Gastroesophageal sphincter (tissue), 3 donors: ENCODE measurements around the gene ZFX.

Experiments used
- EP300 ChIP-seq: sonication (generic); formaldehyde crosslinking; IDR thresholded peaks from one replicate; pipeline ENCODE4 v1.6.1; 2017; ENCODE audit warnings: antibody characterized with exemption, mild to moderate bottlenecking
- POLR2A ChIP-seq, 2 donors: fragments of 450-650 bp; IDR thresholded peaks; one replicate each; pipeline ENCODE4 v1.6.1; 2017; ENCODE audit warnings: antibody characterized with exemption in 2 of 2, mild to moderate bottlenecking in 2 of 2, moderate library complexity in 1 of 2
- POLR2AphosphoS5 ChIP-seq: sonication (generic); formaldehyde crosslinking; IDR thresholded peaks from one replicate; pipeline ENCODE4 v1.6.1; 2017; ENCODE audit warnings: antibody characterized with exemption
- TF ChIP-seq, protein P1 (sequence below), 4 experiments: fragments of 200-600 bp in 2 of 4; fragments of 450-650 bp in 2 of 4; sonication (generic) in 1 of 4; IDR thresholded peaks; one replicate each; pipeline ENCODE4 v1.5.1; 2017 to 2019; ENCODE audit warnings: antibody characterized with exemption in 4 of 4, mild to moderate bottlenecking in 2 of 4, moderate library complexity in 2 of 4

DNA sequence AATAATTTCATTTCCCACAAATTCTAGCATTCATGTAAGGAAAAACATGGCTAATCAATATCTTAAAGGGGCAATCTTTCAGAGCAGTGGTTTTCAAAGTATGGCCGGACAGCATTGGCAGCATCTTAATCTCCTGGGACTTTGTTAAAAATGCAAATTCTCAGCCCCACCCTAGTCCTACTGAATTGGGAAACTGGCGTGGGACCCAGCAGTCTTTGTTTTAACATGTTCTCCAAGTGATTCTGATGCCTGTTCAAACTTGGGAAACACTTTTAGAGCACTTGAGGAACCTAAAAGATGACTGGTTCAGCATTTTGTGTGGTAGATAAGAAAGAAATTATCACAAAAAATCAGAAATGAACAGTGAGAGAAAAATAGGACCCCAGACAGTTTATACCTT is 65.7 kb downstream of the ZFX start:
- TF ChIP-seq, protein P1, sequence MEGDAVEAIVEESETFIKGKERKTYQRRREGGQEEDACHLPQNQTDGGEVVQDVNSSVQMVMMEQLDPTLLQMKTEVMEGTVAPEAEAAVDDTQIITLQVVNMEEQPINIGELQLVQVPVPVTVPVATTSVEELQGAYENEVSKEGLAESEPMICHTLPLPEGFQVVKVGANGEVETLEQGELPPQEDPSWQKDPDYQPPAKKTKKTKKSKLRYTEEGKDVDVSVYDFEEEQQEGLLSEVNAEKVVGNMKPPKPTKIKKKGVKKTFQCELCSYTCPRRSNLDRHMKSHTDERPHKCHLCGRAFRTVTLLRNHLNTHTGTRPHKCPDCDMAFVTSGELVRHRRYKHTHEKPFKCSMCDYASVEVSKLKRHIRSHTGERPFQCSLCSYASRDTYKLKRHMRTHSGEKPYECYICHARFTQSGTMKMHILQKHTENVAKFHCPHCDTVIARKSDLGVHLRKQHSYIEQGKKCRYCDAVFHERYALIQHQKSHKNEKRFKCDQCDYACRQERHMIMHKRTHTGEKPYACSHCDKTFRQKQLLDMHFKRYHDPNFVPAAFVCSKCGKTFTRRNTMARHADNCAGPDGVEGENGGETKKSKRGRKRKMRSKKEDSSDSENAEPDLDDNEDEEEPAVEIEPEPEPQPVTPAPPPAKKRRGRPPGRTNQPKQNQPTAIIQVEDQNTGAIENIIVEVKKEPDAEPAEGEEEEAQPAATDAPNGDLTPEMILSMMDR (IDR thresholded peaks at IDR 0.05), result no peak
- no peak for TF ChIP-seq EP300
- no peak for TF ChIP-seq POLR2A (IDR thresholded peaks at IDR 0.05)
- TF ChIP-seq POLR2AphosphoS5, result no peak
